ENCODE measurements around the gene POU6F2. TPM values are rescaled to one million over a fixed set of nuclear protein-coding genes. Genes with fewer than 3 reads are reported as not detected.

Gene POU6F2
- total RNA-seq, 1 experiment from 2014 or later: 3.9 TPM

DNA sequence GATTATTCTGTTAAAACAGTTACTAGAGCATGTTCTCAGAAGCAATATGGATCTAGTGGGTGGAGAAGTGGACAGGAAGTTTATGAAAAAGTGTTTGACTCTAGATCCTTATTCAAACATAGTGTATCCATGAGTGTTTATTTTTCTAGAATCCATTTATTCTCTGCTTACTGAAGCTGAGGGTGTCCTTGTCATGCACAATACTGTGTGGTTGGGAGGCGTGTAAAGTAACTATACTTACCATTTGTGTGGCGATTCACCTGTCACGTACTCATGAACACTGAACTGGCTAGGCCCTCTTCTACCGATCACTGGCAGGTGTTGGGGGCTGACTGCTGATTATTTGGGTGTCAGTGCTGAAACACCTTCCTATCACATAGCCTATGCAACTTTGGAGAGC lies 74.0 kb downstream of the POU6F2 start:
- TF ChIP-seq, protein P1, sequence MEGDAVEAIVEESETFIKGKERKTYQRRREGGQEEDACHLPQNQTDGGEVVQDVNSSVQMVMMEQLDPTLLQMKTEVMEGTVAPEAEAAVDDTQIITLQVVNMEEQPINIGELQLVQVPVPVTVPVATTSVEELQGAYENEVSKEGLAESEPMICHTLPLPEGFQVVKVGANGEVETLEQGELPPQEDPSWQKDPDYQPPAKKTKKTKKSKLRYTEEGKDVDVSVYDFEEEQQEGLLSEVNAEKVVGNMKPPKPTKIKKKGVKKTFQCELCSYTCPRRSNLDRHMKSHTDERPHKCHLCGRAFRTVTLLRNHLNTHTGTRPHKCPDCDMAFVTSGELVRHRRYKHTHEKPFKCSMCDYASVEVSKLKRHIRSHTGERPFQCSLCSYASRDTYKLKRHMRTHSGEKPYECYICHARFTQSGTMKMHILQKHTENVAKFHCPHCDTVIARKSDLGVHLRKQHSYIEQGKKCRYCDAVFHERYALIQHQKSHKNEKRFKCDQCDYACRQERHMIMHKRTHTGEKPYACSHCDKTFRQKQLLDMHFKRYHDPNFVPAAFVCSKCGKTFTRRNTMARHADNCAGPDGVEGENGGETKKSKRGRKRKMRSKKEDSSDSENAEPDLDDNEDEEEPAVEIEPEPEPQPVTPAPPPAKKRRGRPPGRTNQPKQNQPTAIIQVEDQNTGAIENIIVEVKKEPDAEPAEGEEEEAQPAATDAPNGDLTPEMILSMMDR (IDR thresholded peaks at IDR 0.05; ENCODE audit: insufficient read depth in 1 of 2, low read depth in 1 of 2, low read length in 1 of 2, severe bottlenecking in 1 of 2, unreplicated experiment in 1 of 2): no peak
- no peak overlapping the region for H3K4me3 Mint-ChIP-seq (ENCODE audit: unreplicated experiment)
- no peak for DNase-seq
- Histone ChIP-seq H3K9me3 (0 out of 2 replicates have a peak, but pooled peaks cover 6% of the 10 kb centered on the region), H3K4me3 (ENCODE audit: low read depth, low read length) (no peak overlapping the region), H3K27me3 (replicated peaks; ENCODE audit: control insufficient read depth, insufficient read depth, low read length) (no peaks in the 10 kb centered on the region), H3K36me3 (ENCODE audit: control insufficient read depth, insufficient read depth, low read length) (no peaks in the 10 kb centered on the region), H3K4me1 (peaks cover 16% of the 10 kb centered on the region)
- ChIA-PET CTCF (no interaction called here), POLR2A (no interaction called here)
- intact Hi-C loops (cut with micrococcal nuclease; ENCODE audit: unreplicated experiment): loop anchor here (1.0 kb wide), 1 partner anchor 41 kb away; no protein-coding TSS in a partner anchor
- H3K9me3 Mint-ChIP-seq (ENCODE audit: unreplicated experiment): no peaks in the 10 kb centered on the region
- H3K4me1 Mint-ChIP-seq (ENCODE audit: low read depth, unreplicated experiment): peaks cover 17% of the 10 kb centered on the region
- H3K36me3 Mint-ChIP-seq (ENCODE audit: insufficient read depth, unreplicated experiment): no peaks in the 10 kb centered on the region
- H3K27ac Mint-ChIP-seq (ENCODE audit: unreplicated experiment): no peak overlapping the region
- H3K27me3 Mint-ChIP-seq (ENCODE audit: insufficient read depth, unreplicated experiment): no peaks in the 10 kb centered on the region
- no TSS peak for BruUV-seq (replicated peaks)

DNA sequence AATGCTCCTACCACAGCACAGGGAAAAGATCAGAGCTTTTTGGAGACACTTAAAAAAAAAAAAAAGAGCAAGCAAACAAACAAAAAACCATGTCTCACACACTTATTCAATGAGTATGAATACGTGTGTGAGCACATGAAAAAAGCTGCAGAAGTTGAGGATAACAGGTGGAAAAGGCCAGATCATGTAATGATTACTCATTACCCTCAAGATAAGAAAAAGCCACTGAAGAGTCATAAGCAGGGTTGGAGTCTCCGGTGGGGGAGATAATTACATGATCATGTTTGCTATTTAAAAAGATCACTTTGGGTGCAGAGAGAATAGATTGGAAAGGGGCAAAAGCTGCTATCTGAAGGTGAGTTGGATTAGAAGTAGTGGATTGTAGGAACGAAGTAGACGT lies 77.0 kb downstream of the POU6F2 start:
- H3K36me3 Mint-ChIP-seq (ENCODE audit: insufficient read depth, unreplicated experiment): no peaks in the 10 kb centered on the region
- Histone ChIP-seq H3K9me3 (no peaks in the 10 kb centered on the region), H3K4me1 (peaks cover 20% of the 10 kb centered on the region), H3K27me3 (replicated peaks; ENCODE audit: control insufficient read depth, insufficient read depth, low read length) (no peaks in the 10 kb centered on the region), H3K36me3 (ENCODE audit: control insufficient read depth, insufficient read depth, low read length) (no peaks in the 10 kb centered on the region), H3K4me3 (ENCODE audit: low read depth, low read length) (no peak overlapping the region)
- H3K27ac Mint-ChIP-seq (ENCODE audit: unreplicated experiment): peak overlapping the region; percentile 11
- peaks cover 29% of the 10 kb centered on the region for H3K4me1 Mint-ChIP-seq (ENCODE audit: low read depth, unreplicated experiment)
- BruUV-seq (replicated peaks): no TSS peak
- H3K4me3 Mint-ChIP-seq (ENCODE audit: unreplicated experiment): peak overlapping the region; percentile 25
- no peaks in the 10 kb centered on the region for H3K27me3 Mint-ChIP-seq (ENCODE audit: insufficient read depth, unreplicated experiment)
- no peak for DNase-seq
- POLR2A ChIA-PET: interaction anchor here (0.7 kb wide), 1 partner anchor 38 kb away, joined by 4 read pairs; no protein-coding TSS in a partner anchor
- H3K9me3 Mint-ChIP-seq (ENCODE audit: unreplicated experiment): no peaks in the 10 kb centered on the region
- TF ChIP-seq, protein P1 (IDR thresholded peaks at IDR 0.05; ENCODE audit: insufficient read depth in 1 of 2, low read depth in 1 of 2, low read length in 1 of 2, severe bottlenecking in 1 of 2, unreplicated experiment in 1 of 2): no peak
- CTCF ChIA-PET: no interaction called here
- intact Hi-C loops (cut with micrococcal nuclease; ENCODE audit: unreplicated experiment): loop anchor here (2.0 kb wide), 1 partner anchor 18 kb away; no protein-coding TSS in a partner anchor

DNA sequence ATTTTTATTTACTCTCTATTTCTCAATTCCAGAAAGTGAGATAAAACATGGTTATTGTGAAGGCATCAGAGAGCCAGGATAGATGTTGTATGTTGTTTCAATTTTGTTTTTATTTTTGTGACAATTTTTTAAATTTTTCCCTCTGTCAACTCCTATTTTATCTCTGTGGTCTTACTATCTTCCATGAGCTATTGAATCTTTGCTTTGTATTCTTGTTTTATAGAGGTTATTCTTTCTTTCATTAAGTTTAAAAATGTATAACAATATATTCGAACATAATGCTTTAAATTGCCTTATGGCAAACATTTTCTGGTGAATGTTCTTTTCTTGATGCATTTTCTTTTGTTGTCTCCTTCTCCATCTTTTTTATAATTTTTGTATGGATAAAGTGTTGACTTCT lies 78.4 kb downstream of the POU6F2 start:
- TF ChIP-seq, protein P1 (IDR thresholded peaks at IDR 0.05; ENCODE audit: insufficient read depth in 1 of 2, low read depth in 1 of 2, low read length in 1 of 2, severe bottlenecking in 1 of 2, unreplicated experiment in 1 of 2): no peak
- H3K9me3 Mint-ChIP-seq (ENCODE audit: unreplicated experiment): no peaks in the 10 kb centered on the region
- H3K36me3 Mint-ChIP-seq (ENCODE audit: insufficient read depth, unreplicated experiment): no peaks in the 10 kb centered on the region
- H3K27ac Mint-ChIP-seq (ENCODE audit: unreplicated experiment): no peak overlapping the region
- no peak for DNase-seq
- H3K4me3 Mint-ChIP-seq (ENCODE audit: unreplicated experiment): peak overlapping the region; percentile 24
- Histone ChIP-seq H3K36me3 (ENCODE audit: control insufficient read depth, insufficient read depth, low read length) (no peaks in the 10 kb centered on the region), H3K4me3 (ENCODE audit: low read depth, low read length) (no peak overlapping the region), H3K4me1 (peaks cover 20% of the 10 kb centered on the region), H3K9me3 (no peaks in the 10 kb centered on the region), H3K27me3 (replicated peaks; ENCODE audit: control insufficient read depth, insufficient read depth, low read length) (no peaks in the 10 kb centered on the region)
- ChIA-PET POLR2A (no interaction called here), CTCF (no interaction called here)
- BruUV-seq (replicated peaks): no TSS peak
- peaks cover 29% of the 10 kb centered on the region for H3K4me1 Mint-ChIP-seq (ENCODE audit: low read depth, unreplicated experiment)
- intact Hi-C loops (cut with micrococcal nuclease; ENCODE audit: unreplicated experiment): no loop called here
- no peaks in the 10 kb centered on the region for H3K27me3 Mint-ChIP-seq (ENCODE audit: insufficient read depth, unreplicated experiment)

Measured in Caco-2 (cell line).